Urothelium cell line (cell line): Measurements from ENCODE around the gene TMEM256.

Experiments
- DNase-seq: peaks from one replicate; pipeline ENCODE4 v3.0.0; 2011; ENCODE audit warnings: low spot score, mixed read lengths
- FAIRE-seq: peaks from 2 replicates; lab custom pipeline; 2011; peaks lifted over from hg19 to GRCh38; lab: Jason Lieb, UNC

Gene TMEM256

GRCh38 chr17:7409716-7410115, 5.8 kb upstream of the TMEM256 start:
- no peak for FAIRE-seq
- DNase-seq: no peak

- no peak for FAIRE-seq
- DNase-seq: no peak
Measured at GRCh38 chr17:7408863-7409262, 5.0 kb upstream of the TMEM256 start.

DNA sequence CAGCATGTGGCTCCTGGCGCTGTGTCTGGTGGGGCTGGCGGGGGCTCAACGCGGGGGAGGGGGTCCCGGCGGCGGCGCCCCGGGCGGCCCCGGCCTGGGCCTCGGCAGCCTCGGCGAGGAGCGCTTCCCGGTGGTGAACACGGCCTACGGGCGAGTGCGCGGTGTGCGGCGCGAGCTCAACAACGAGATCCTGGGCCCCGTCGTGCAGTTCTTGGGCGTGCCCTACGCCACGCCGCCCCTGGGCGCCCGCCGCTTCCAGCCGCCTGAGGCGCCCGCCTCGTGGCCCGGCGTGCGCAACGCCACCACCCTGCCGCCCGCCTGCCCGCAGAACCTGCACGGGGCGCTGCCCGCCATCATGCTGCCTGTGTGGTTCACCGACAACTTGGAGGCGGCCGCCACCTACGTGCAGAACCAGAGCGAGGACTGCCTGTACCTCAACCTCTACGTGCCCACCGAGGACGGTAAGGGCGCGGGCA, 4.4 kb upstream of the TMEM256 start:
- DNase-seq (no peak), FAIRE-seq (no peak)

DNA sequence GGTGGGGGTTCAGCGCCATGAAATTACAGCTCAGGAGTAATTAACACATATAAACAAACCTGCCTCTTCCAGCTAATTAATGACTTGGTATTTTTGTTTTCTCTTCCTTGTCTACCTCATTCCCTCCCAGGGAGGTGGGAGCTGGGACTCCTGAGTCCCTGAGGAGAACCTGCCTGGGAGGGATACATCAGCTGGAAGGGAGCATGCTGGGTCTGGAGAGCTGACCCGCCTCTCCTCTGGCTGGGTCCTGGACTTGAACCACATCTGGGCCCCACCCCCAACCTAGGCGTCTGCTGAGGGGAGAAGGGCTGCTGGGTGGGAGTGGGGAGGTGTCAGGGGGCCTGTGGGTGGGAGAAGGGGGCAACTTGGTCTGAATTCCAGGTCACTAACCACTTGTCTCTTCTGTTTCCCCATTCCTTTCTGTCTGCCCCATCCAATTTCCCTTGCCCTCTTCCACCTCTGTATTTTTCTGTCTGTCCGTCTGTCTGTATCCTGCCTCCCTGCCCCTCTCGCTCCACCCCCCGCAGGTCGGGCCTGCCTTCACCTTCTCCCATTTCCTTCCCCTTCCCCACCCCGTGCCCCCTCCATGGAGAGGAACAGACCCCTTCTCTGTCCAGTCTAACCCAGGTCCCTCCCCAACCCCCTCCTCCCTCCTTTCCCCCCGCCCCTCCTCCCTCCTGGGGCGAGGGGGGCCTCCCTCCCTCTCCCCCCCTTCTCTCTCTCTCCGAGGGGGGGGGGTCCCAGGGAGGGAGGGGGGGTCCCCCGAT, 3.8 kb upstream of the TMEM256 start, which contains the start of gene NLGN2:
TSS of gene NLGN2 (plus strand) at position 361 of the 767 bp plus-strand sequence. CDS start 411 bp downstream, outside the sequence.
- DNase-seq: no peak

DNA sequence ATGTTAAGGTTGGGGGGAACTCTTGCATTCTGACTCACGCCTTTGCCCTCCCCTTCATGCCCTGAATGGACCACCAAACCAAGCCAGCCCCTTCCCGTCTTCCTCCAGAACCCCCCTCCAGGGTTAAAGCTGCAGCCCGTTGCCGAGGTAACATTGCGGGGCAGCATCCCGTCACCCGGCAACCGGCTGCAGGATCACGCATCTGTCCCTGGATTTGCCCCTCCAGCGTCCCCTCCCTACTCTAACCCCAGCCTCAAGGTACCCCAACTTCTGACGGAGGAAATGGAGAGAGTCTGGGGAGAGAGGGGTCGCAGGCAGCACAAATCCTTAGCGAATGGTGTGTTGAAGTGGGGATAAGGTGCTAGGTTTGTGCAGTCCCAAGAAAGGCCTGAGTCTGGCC, 3.2 kb upstream of the TMEM256 start:
- no peak for DNase-seq
- FAIRE-seq: no peak

More for the DNA sequence above, 3.8 kb upstream of the TMEM256 start, which contains the start of gene NLGN2:
- no peak for FAIRE-seq

- FAIRE-seq: no peak
Measured at GRCh38 chr17:7406235-7406825, 2.4 kb upstream of the TMEM256 start.

GRCh38 chr17:7405350-7406234, 1.7 kb upstream of the TMEM256 start:
- DNase-seq (peak; percentile 25), FAIRE-seq (no peak)

More at GRCh38 chr17:7406235-7406825, 2.4 kb upstream of the TMEM256 start:
- no peak for DNase-seq

DNA sequence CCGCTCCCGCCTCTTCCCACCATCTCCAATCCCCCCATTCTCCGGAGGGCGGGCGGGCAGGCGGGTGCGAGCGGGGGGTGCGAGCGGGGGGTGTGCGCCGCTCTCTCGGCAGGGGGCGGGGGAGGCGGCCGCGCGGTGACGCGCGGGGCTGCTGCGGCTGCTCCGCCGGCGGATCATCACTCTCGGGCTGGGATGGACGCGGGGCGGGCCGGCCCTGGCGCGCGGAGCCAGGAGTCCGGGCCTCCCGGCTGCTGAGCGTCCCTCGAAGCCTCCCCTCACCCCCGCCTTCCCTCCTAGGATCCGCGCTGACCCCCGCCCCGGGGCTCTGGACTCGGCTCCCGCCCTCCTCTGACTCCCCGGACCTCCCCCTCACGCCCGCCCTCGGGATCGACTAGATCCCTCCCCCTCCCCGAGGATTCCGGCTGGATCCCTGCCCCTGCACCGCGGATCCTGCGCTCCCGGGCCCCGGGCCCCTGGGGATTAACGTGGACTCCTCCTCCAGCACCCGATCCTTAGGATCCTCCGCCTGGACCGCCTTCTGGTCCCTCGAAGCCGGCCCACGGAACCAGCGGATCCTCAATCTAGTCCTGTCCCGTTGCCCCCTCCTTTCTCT, 946 bp upstream of the TMEM256 start:
- peak; percentile 66 for DNase-seq
- no peak for FAIRE-seq

- DNase-seq: peak; percentile 56
Measured at GRCh38 chr17:7403727-7403976, 245 bp downstream of the TMEM256 start.

GRCh38 chr17:7403043-7403726, 712 bp downstream of the TMEM256 start:
- no peak for DNase-seq
- FAIRE-seq: no peak

More at GRCh38 chr17:7403727-7403976, 245 bp downstream of the TMEM256 start:
- FAIRE-seq: no peak

- DNase-seq (no peak), FAIRE-seq (no peak)
Measured at GRCh38 chr17:7398612-7399011, 5.3 kb downstream of the TMEM256 start.

- DNase-seq (no peak), FAIRE-seq (no peak)
Measured at GRCh38 chr17:7396147-7396546, 7.8 kb downstream of the TMEM256 start.

- DNase-seq (peak; percentile 88), FAIRE-seq (no peak)
Measured at GRCh38 chr17:7394452-7395191, 9.3 kb downstream of the TMEM256 start, which contains the start of gene PLSCR3. PLSCR3 (minus strand) TSS chr17:7394525; CDS start chr17:7394110, 415 bp downstream.

DNA sequence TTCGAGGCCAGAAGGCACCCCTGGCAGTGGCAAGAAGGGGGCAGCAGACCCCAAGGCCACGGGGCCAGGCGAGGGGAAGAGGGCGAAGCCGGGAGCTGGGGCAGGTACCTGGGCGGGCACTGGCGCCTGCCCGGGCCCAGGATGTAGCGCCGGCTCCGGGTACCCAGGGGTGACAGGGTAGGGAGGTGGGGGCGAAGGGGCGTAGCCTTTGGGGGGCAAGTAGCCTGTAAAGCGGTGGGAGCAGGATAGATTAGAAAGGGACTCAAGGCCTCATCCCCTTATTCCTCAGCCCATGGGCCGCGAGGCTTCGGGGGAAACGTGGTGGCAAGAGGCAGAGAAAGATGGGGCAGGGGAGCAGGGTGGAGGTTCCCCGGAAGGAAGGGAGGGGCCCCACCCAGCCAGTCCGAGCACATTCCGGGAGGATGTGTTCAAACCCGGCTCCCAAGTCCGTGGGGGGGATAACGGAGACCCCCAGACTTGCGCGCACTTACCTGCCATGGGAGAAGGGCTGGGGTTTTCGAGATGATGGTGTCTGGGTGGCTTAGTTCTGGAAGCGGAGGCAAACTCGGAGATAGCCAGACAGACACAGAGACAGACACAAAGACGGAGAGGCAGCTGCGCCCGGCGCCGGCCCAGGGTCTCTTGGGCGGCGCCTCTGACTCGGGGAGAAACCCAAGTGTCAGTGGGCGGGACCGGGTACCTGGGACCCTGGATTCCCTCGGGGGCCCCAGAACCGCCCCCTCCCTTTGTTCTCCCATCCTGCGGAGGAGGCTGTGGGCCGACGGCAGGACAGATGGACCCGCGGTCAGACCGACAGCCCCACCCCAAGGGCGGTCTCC, 10.1 kb downstream of the TMEM256 start:
- DNase-seq (no peak), FAIRE-seq (no peak)

DNA sequence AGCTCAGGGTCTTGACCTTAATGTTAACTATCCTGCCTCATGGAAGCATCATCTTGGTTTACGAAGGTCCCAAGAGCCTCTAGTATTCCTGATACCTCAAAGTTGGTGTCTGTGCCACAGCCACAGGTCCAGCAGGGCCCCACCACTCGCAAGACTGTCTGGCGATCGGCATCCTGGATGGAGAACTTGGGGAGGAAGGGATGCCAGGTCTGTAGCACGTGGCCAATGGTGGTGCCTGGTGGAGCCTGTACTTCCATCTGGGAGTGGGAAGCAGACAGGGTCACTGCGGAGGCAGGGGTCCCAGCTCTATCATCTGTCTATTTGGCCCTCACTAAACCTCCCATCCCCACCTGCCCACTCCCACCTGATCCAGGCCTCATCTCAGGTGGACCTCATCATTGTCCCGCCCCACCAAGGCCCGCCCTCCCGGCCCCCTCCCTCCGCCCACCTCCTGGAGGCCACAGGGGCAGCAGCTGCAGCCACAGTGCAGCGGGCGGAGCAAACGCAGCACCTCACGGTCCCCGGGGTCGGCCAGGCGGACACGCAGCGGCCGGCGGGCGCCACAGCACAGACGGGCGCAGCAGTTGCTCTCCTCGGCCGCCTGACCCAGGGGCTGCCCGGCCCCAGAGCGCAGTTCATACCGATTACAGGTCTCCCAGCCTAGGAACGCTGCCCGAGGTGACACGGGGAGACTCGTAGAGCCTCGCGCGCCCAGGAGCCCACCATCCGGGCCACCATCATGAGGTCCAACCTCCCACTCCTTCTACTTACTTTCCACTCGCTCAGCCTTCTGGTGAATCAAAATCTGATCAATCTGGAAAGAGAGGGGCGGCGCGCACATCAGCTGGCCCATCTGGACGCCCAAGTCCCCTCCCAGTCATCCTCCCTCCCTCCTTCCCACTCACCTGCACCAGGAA, 10.9 kb downstream of the TMEM256 start:
- FAIRE-seq: no peak
- DNase-seq: no peak

GRCh38 chr17:7391307-7391706, 12.6 kb downstream of the TMEM256 start:
- FAIRE-seq (no peak), DNase-seq (no peak)
